ENCODE measurements around the gene ARTN. TPM values are rescaled to one million over a fixed set of nuclear protein-coding genes. Genes with fewer than 3 reads are reported as not detected.

ARTN gene
- total and polyA plus RNA-seq, 9 of the 15 experiments (the other 6 are each of a cell fraction or from before 2014, with no cell fraction given), result 0.06 to 0.38 TPM; not detected in 7

DNA sequence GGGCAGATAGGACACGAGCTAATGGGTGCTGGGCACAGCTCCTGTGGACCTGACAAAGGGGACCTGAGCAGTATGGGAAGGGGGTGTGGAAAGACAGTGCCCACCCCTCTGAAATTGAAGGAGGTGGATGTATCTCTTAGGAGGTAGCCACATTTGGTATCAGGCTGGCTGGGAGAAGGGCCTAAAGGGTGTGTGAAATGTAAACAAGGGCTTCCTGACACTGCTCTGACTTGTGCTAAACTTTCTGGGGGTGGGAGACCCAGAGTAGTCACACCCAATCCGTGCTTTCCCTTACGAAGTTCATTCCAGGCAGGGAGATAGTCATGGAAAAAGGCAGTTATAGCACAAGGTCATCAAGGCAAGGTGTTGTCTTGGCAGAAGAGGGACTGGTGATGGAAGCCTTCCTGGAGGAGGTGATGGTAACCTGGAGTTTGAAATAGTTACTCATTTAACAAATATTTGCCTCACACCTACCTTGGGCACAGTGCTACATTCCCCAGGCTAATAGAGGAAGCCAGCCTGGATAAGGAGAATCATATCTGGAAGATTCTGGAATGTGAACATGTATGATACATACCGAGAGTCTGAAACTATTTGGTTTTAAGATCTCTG is 52.5 kb downstream of the ARTN start (continued):
- TF ChIP-seq ZNF263 (CRISPR knock-in tag; IDR thresholded peaks at IDR 0.05; ENCODE audit: borderline replicate concordance), result no peak
- TF ChIP-seq ZFP36 (IDR thresholded peaks at IDR 0.05; ENCODE audit: low read depth, low read length, partially characterized antibody), result peak; percentile 96
- peak; percentile 59; the same call in 1 of the 2 replicates for TF ChIP-seq BCOR (IDR thresholded peaks at IDR 0.05)
- TF ChIP-seq FOXM1 (IDR thresholded peaks at IDR 0.05; ENCODE audit: low read depth), result no peak
- no peak for TF ChIP-seq FOXM1 (CRISPR knock-in tag; IDR thresholded peaks at IDR 0.05; ENCODE audit: low read depth)
- peak; percentile 73; the same call in 1 of the 2 replicates for TF ChIP-seq SMARCA5 (IDR thresholded peaks at IDR 0.05)

DNA sequence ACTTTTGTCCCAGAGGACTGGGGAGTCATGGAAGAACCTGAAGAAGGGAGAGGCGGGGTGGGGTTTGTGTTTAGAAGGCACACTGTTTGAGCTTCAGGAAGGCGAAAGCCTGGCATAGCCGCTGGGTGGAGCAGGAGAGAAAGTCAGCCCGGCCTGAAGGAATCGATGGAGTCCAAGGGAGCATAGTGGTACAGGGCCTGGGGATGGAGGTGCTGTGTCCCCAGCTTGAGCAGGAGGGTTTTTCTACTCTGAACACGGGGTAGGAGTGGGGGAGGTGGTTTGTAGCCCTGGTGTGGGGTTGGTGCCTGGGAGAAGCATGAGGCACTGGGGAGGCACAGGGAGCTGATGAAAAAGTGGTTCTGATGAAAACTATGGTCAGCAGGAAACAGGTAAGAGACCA is 53.1 kb downstream of the ARTN start:
- no peak overlapping the region for H3K9ac ChIP-seq (ENCODE audit: insufficient read depth in 1 of 2, low read depth in 2 of 2, low read length in 2 of 2)
- no peaks in the 10 kb centered on the region for H3K27me3 ChIP-seq (ENCODE audit: control insufficient read depth in 2 of 2, insufficient read depth in 2 of 2, low read length in 2 of 2)
- ChIA-PET CTCF (ENCODE audit: low intra/inter-chr PET ratio) (no interaction called here), POLR2A (interaction anchor here (0.7 to 3.8 kb wide), 3 partner anchors 12 to 62 kb away, joined by 3 to 16 read pairs (median 3); partner anchors contain the start of gene ATP6V0B)
- intact Hi-C loops (cut with micrococcal nuclease) (no loop called here), in situ Hi-C loops (cut with MboI) (no loop called here)
- FAIRE-seq (no peak), ATAC-seq (no peak), DNase-seq (ENCODE audit: extremely low read depth in 1 of 4, low spot score in 3 of 4) (no peak)
- TF ChIP-seq ZNF121 (CRISPR knock-in tag; conservative IDR thresholded peaks at IDR 0.05), result no peak
- TF ChIP-seq GTF2E2 (tag; IDR thresholded peaks at IDR 0.05), result no peak
- TF ChIP-seq CCNT2 (IDR thresholded peaks at IDR 0.05; ENCODE audit: borderline replicate concordance, extremely low read depth, insufficient read length, low read depth, low read length), result no peak
- 0 out of 2 replicates have a peak, but pooled peaks have one; percentile 55 for TF ChIP-seq ZC3H4 (CRISPR knock-in tag; IDR thresholded peaks at IDR 0.05; ENCODE audit: borderline replicate concordance)
- TF ChIP-seq, protein P1, sequence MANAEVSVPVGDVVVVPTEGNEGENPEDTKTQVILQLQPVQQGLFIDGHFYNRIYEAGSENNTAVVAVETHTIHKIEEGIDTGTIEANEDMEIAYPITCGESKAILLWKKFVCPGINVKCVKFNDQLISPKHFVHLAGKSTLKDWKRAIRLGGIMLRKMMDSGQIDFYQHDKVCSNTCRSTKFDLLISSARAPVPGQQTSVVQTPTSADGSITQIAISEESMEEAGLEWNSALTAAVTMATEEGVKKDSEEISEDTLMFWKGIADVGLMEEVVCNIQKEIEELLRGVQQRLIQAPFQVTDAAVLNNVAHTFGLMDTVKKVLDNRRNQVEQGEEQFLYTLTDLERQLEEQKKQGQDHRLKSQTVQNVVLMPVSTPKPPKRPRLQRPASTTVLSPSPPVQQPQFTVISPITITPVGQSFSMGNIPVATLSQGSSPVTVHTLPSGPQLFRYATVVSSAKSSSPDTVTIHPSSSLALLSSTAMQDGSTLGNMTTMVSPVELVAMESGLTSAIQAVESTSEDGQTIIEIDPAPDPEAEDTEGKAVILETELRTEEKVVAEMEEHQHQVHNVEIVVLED (CRISPR knock-in tag; IDR thresholded peaks at IDR 0.05), result no peak
- TF ChIP-seq ZBTB1 (CRISPR knock-in tag; IDR thresholded peaks at IDR 0.05; ENCODE audit: borderline replicate concordance, low read depth), result no peak
- H2AFZ ChIP-seq (ENCODE audit: low read depth, low read length), result no peak overlapping the region
- H3K27ac ChIP-seq (ENCODE audit: extremely low read depth, low read depth, low read length), result no peak overlapping the region
- H3K4me2 ChIP-seq (ENCODE audit: insufficient read depth, low read length), result no peak overlapping the region
- H3K79me2 ChIP-seq (ENCODE audit: control insufficient read depth, insufficient read depth, low read length), result peaks cover 15% of the 10 kb centered on the region
- H3K9me3 ChIP-seq (replicated peaks; ENCODE audit: control insufficient read depth, insufficient read depth, low read depth, low read length), result no peaks in the 10 kb centered on the region
- H3K4me3 ChIP-seq, result no peak overlapping the region
- 65% methylated on average over 3 of the region's 6 CpGs for WGBS (ENCODE audit: insufficient coverage, low coverage, missing lambda C conversion rate)
- no TSS peak for BruUV-seq (replicated peaks)
- peaks cover 57% of the 10 kb centered on the region; the same call in 2 of the 3 replicates for H3K36me3 ChIP-seq (ENCODE audit: control insufficient read depth, insufficient read depth, low read length)
- H3K4me1 ChIP-seq (replicated peaks in 1 of 2; ENCODE audit: control insufficient read depth in 2 of 2, insufficient read depth in 2 of 2, low read length in 2 of 2), result peaks cover 12 to 42% of the 10 kb centered on the region in 2 experiments; a peak in 4 of 5 replicates
- H3K9me1 ChIP-seq (ENCODE audit: control insufficient read depth, insufficient read depth, low read length), result peaks cover 6% of the 10 kb centered on the region
- 0 out of 2 replicates have a peak, but pooled peaks cover 9% of the 10 kb centered on the region for H4K20me1 ChIP-seq (replicated peaks; ENCODE audit: control insufficient read depth, insufficient read depth, low read length)

Data from K562 (cell line).